HUES48 (cell line): ENCODE results near the gene MYZAP.

ENCODE experiments used
- H3K27ac ChIP-seq: one replicate; pipeline ENCODE4 v1.7.0; 2013; ENCODE audit warnings: low read depth, low read length, inconsistent platforms
- H3K27me3 ChIP-seq: 2 replicates; pipeline ENCODE4 v1.6.1; 2013; ENCODE audit warnings: mild to moderate bottlenecking, low read length; ENCODE audit not compliant: control insufficient read depth, insufficient read depth
- H3K36me3 ChIP-seq: 2 replicates; pipeline ENCODE4 v1.6.1; 2013; ENCODE audit warnings: low read length; ENCODE audit not compliant: control insufficient read depth, insufficient read depth
- H3K4me1 ChIP-seq: 2 replicates; pipeline ENCODE4 v1.6.1; 2013; ENCODE audit warnings: mild to moderate bottlenecking, low read length; ENCODE audit not compliant: control insufficient read depth, insufficient read depth
- H3K4me3 ChIP-seq: 2 replicates; pipeline ENCODE4 v1.5.1; 2013; ENCODE audit warnings: mild to moderate bottlenecking, low read depth, low read length
- H3K9ac ChIP-seq: 2 replicates; pipeline ENCODE4 v1.6.1; 2013; ENCODE audit warnings: mild to moderate bottlenecking, low read depth, low read length, moderate library complexity
- H3K9me3 ChIP-seq: 2 replicates; pipeline ENCODE4 v1.6.1; 2013; ENCODE audit warnings: low read length; ENCODE audit not compliant: control insufficient read depth, insufficient read depth

Gene MYZAP

GRCh38 chr15:57727031-57727430, 135.3 kb downstream of the MYZAP start:
- Histone ChIP-seq H3K9ac (no peak overlapping the region), H3K4me3 (no peak overlapping the region), H3K27ac (no peak overlapping the region), H3K36me3 (no peaks in the 10 kb centered on the region), H3K4me1 (peaks cover 3% of the 10 kb centered on the region; the same call in 1 of the 2 replicates), H3K9me3 (no peaks in the 10 kb centered on the region), H3K27me3 (no peaks in the 10 kb centered on the region)

- H3K27me3 ChIP-seq: no peaks in the 10 kb centered on the region
- H3K4me3 ChIP-seq: no peak overlapping the region
- no peak overlapping the region for H3K9ac ChIP-seq
- peaks cover 3% of the 10 kb centered on the region; the same call in 1 of the 2 replicates for H3K4me1 ChIP-seq
- H3K27ac ChIP-seq: no peak overlapping the region
- no peaks in the 10 kb centered on the region for H3K36me3 ChIP-seq
- H3K9me3 ChIP-seq: no peaks in the 10 kb centered on the region
Observed at GRCh38 chr15:57728436-57728835, 136.7 kb downstream of the MYZAP start.

- Histone ChIP-seq H3K9ac (no peak overlapping the region), H3K27me3 (no peaks in the 10 kb centered on the region), H3K27ac (no peak overlapping the region), H3K36me3 (no peaks in the 10 kb centered on the region), H3K4me3 (no peak overlapping the region), H3K4me1 (peaks cover 3% of the 10 kb centered on the region; the same call in 1 of the 2 replicates), H3K9me3 (no peaks in the 10 kb centered on the region)
Observed at GRCh38 chr15:57730876-57731275, 139.2 kb downstream of the MYZAP start.

- Histone ChIP-seq H3K36me3 (no peaks in the 10 kb centered on the region), H3K27me3 (no peaks in the 10 kb centered on the region), H3K9me3 (no peaks in the 10 kb centered on the region), H3K4me3 (no peak overlapping the region), H3K4me1 (peaks cover 3% of the 10 kb centered on the region; the same call in 1 of the 2 replicates), H3K27ac (no peak overlapping the region), H3K9ac (no peak overlapping the region)
Observed at GRCh38 chr15:57731530-57732103, 139.9 kb downstream of the MYZAP start.

- Histone ChIP-seq H3K27me3 (no peaks in the 10 kb centered on the region), H3K4me1 (peaks cover 3% of the 10 kb centered on the region; the same call in 1 of the 2 replicates), H3K4me3 (no peak overlapping the region), H3K9me3 (no peaks in the 10 kb centered on the region), H3K36me3 (no peaks in the 10 kb centered on the region), H3K27ac (no peak overlapping the region), H3K9ac (no peak overlapping the region)
Observed at GRCh38 chr15:57732526-57733331, 141.0 kb downstream of the MYZAP start.

- no peak overlapping the region for H3K4me3 ChIP-seq
- H3K36me3 ChIP-seq: no peaks in the 10 kb centered on the region
- no peaks in the 10 kb centered on the region for H3K27me3 ChIP-seq
- H3K9me3 ChIP-seq: no peaks in the 10 kb centered on the region
- H3K9ac ChIP-seq: no peak overlapping the region
- H3K27ac ChIP-seq: no peak overlapping the region
- peaks cover 3% of the 10 kb centered on the region; the same call in 1 of the 2 replicates for H3K4me1 ChIP-seq
Observed at GRCh38 chr15:57734860-57735259, 143.2 kb downstream of the MYZAP start.
